HFF-Myc (cell line): ENCODE results near the gene UQCC2.

ENCODE experiments used
- DNase-seq: peaks from one replicate; pipeline ENCODE4 v3.0.0-alpha.2; 2011; ENCODE audit warnings: low read depth; ENCODE audit errors: extremely low read depth
- H3K4me3 ChIP-seq: replicated peaks from 2 replicates; pipeline ENCODE4 v1.5.1; 2011; ENCODE audit warnings: low read depth, mild to moderate bottlenecking, control low read depth, low read length
- TF ChIP-seq, protein P1 (sequence below): IDR thresholded peaks from 2 replicates; pipeline ENCODE4 v1.5.1; 2012; ENCODE audit warnings: mild to moderate bottlenecking, low read depth, low read length, control low read depth; ENCODE audit errors: missing control alignments

UQCC2 gene

GRCh38 chr6:33692078-33692759, 19.3 kb downstream of the UQCC2 start:
- no peak for DNase-seq
- TF ChIP-seq, protein P1, sequence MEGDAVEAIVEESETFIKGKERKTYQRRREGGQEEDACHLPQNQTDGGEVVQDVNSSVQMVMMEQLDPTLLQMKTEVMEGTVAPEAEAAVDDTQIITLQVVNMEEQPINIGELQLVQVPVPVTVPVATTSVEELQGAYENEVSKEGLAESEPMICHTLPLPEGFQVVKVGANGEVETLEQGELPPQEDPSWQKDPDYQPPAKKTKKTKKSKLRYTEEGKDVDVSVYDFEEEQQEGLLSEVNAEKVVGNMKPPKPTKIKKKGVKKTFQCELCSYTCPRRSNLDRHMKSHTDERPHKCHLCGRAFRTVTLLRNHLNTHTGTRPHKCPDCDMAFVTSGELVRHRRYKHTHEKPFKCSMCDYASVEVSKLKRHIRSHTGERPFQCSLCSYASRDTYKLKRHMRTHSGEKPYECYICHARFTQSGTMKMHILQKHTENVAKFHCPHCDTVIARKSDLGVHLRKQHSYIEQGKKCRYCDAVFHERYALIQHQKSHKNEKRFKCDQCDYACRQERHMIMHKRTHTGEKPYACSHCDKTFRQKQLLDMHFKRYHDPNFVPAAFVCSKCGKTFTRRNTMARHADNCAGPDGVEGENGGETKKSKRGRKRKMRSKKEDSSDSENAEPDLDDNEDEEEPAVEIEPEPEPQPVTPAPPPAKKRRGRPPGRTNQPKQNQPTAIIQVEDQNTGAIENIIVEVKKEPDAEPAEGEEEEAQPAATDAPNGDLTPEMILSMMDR, result no peak
- H3K4me3 ChIP-seq, result no peak overlapping the region

- TF ChIP-seq, protein P1, result no peak
Measured at GRCh38 chr6:33691456-33692077, 19.9 kb downstream of the UQCC2 start.

DNA sequence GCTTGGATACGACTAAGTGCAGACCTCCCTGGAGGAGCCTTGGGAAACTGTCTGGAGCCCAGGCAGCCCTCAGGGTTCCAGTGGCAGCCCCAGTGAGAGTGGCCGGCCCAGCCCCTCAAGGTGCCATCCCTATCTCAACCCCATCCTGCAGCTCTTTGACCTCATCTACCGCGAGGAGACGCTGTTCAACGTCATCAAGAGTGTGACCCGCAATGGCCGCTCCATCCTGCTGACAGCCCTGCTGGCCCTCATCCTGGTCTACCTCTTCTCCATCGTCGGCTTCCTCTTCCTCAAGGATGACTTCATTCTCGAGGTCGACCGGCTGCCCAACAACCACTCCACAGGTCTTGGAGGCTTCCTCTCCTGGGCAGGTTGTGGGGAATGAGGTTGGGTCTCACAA, 20.7 kb downstream of the UQCC2 start:
- H3K4me3 ChIP-seq, result no peak overlapping the region
- no peak for DNase-seq
- TF ChIP-seq, protein P1, result no peak

More at GRCh38 chr6:33691456-33692077, 19.9 kb downstream of the UQCC2 start:
- DNase-seq, result no peak
- no peak overlapping the region for H3K4me3 ChIP-seq

DNA sequence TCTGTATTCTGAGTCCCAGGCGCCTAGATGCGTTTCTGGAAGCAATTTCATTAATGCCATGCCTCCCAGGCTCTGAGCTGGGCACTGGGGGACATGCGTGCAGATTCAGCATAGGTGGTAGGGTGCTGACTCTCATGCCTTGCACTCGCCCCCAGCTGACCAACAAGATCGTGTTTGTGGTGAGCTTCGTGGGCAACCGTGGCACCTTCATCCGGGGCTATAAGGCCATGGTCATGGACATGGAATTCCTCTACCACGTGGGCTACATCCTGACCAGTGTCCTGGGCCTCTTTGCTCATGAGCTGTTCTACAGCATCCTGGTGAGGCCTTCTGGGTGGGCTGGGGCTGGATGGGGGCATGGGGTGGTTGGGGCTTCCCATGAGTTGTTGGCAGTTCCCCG, 21.6 kb downstream of the UQCC2 start:
- no peak for DNase-seq
- no peak overlapping the region for H3K4me3 ChIP-seq
- TF ChIP-seq, protein P1, result no peak

DNA sequence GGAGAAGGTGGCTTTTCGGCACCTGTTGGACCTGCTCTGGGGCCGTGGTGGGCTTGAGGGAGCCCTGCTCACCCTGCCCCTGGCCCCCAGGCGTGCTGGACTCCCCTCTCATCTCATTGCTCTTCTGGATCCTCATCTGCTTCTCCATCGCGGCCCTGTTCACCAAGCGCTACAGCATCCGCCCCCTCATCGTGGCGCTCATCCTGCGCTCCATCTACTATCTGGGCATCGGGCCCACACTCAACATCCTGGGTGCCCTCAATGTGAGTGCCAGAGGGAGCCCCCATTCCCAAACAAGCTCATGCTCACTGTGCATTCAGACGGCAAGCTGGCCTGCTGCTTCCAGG, 22.4 kb downstream of the UQCC2 start:
- no peak for DNase-seq
- TF ChIP-seq, protein P1, result no peak
- H3K4me3 ChIP-seq, result no peak overlapping the region

DNA sequence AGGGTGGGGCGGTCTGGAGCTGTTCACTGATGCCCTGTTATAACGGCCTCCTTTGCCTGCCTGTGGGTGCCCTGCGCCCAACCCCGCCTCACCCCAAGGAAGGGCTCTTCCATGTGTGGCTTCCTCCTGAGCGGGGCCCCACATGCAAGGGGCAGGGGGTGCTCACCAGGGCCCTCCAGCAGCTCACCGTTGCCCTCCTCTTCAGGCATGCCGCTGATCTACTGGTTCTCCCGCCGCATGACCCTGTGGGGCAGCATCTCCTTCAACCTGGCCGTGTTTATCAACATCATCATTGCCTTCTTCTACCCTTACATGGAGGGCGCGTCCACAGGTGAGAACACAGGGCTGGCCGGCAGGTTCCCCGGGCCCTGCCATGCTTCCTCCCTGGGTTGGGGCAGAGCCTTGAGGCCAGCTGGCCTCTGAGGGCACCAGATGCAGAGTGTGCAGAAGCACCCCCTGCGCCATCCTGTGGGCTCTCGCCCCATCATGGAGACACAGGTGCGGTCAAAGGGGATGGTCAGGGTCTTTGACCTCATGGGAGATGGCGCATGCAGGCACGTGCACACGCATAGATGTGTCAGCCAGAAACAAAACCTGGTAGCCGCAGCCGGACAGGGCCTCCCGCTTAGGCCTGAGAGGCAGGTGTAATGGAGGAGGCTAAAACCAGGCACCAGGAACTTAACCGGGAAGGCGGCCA, 22.9 kb downstream of the UQCC2 start:
- TF ChIP-seq, protein P1, result no peak
- no peak for DNase-seq
- no peak overlapping the region for H3K4me3 ChIP-seq
